NCI-H1417 treated with DMSO at 0.1 percent for 48 hours (cell line): Measurements from ENCODE around the gene STOX1.
"Not testable (repeated sequence)": the region's sequence is repeated elsewhere in the genome, so short reads cannot be mapped to it uniquely, and the experiment has no call there.

ENCODE experiments used
- DNase-seq: peaks from one replicate; lab custom pipeline; 2025; lab: John Stamatoyannopoulos, UW

STOX1 gene

GRCh38 chr10:68829952-68830351, 2.6 kb downstream of the STOX1 start:
- DNase-seq: no peak

GRCh38 chr10:68831961-68832455, 4.7 kb downstream of the STOX1 start:
- DNase-seq: no peak

GRCh38 chr10:68832601-68833000, 5.3 kb downstream of the STOX1 start:
- no peak for DNase-seq

- no peak for DNase-seq
Observed at GRCh38 chr10:68837626-68838322, 10.4 kb downstream of the STOX1 start.

GRCh38 chr10:68840650-68841049, 13.3 kb downstream of the STOX1 start:
- not testable (repeated sequence) for DNase-seq

GRCh38 chr10:68848281-68848680, 20.9 kb downstream of the STOX1 start:
- no peak for DNase-seq

- no peak for DNase-seq
Observed at GRCh38 chr10:68848806-68849205, 21.5 kb downstream of the STOX1 start.

GRCh38 chr10:68856352-68856751, 29.0 kb downstream of the STOX1 start:
- DNase-seq: no peak

GRCh38 chr10:68857005-68857404, 29.7 kb downstream of the STOX1 start:
- no peak for DNase-seq

- DNase-seq: no peak
Observed at GRCh38 chr10:68861253-68861652, 33.9 kb downstream of the STOX1 start.

GRCh38 chr10:68864611-68865010, 37.3 kb downstream of the STOX1 start:
- DNase-seq: no peak

- DNase-seq: not testable (repeated sequence)
Observed at GRCh38 chr10:68868173-68868572, 40.8 kb downstream of the STOX1 start.

- DNase-seq: no peak
Observed at GRCh38 chr10:68869623-68870022, 42.3 kb downstream of the STOX1 start.

GRCh38 chr10:68870061-68870460, 42.7 kb downstream of the STOX1 start:
- no peak for DNase-seq

- no peak for DNase-seq
Observed at GRCh38 chr10:68870545-68871104, 43.3 kb downstream of the STOX1 start.

- peak; percentile 3 for DNase-seq
Observed at GRCh38 chr10:68871105-68871711, 43.9 kb downstream of the STOX1 start.

- peak; percentile 85 for DNase-seq
Observed at GRCh38 chr10:68871731-68872342, 44.5 kb downstream of the STOX1 start.

- DNase-seq: no peak
Observed at GRCh38 chr10:68876246-68877138, 49.2 kb downstream of the STOX1 start.

GRCh38 chr10:68877482-68878110, 50.3 kb downstream of the STOX1 start:
- no peak for DNase-seq

- DNase-seq: no peak
Observed at GRCh38 chr10:68878496-68878895, 51.2 kb downstream of the STOX1 start.

- DNase-seq: no peak
Observed at GRCh38 chr10:68879628-68880027, 52.3 kb downstream of the STOX1 start.
